ENCODE data around the gene SLC38A1. TPM values are rescaled to one million over a fixed set of nuclear protein-coding genes. Genes with fewer than 3 reads are reported as not detected.
A peak's percentile ranks its signal among the peaks of the same experiment; 100 is the strongest.

The SLC38A1 gene
- total RNA-seq (2014; rRNA removed): 101 and 107 TPM in 2 replicates
- Bru-seq, nascent RNA: percentile 99 among the genes with signal in this experiment
- BruChase-seq, experiment 1, labeled RNA remaining after a 6-hour chase: percentile 99 among the genes with signal in this experiment
- percentile 99 among the genes with signal in this experiment for BruChase-seq, experiment 2, labeled RNA remaining after a 2-hour chase
- long read RNA-seq, full-length matches to known transcripts: 449 of 953 reads
- long read RNA-seq, partial matches to known transcripts: 62 of 953 reads
- long read RNA-seq, other reads (novel, unspliced or antisense): 442 of 953 reads

DNA sequence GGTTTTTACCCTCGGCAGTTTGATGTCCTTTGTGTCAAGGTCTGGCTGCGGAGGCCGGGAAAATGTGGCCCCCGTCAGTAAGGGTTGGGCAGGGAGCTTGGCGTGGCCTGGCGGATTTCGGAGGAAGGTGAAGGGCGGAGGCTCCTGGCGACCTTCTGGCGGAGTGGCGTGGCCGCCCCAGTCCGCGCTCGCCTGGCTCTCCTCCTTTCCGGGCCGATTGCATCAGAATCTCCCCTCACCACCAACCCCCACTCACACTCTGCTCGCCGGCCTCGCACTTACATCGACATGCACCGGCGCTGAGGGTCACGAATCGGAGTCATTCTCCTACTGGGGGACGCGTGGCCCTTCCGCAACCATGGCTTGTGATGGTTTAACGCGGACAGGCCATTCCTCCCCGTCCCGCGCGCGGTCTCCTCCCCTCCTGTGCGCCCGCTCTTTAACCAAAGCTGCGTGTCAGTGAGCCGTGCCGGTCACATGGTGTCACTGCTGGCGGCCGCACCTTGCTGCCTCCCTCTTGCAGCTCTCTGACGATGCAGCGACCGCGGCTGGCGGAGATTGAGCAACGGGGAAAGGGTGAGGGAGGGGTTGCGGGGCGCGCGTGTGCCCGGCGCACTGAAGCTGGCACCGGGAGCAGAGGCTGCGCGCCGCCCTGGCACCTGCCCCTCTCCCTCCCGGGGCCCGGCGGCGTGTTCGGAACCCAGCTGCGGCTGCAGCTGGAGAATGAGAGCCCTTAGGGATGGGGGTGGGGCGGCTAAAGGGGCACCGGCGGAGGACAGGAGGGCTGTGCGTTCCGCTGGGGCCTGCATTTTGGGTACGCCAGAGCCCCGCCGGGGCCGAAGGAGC, at the start of gene SLC38A1:
SLC38A1 (minus strand) TSS at position 461 of the 846 bp plus-strand sequence. CDS start 29,243 bp downstream, outside the sequence.
- Histone ChIP-seq H2AFZ (ENCODE audit: low read length) (peak within 1 kb of the TSS; percentile 67), H4K20me1 (ENCODE audit: low read length) (peaks cover 36% of the 10 kb centered on the region), H3K9me3 (ENCODE audit: low read length) (no peaks in the 10 kb centered on the region), H3K9ac (ENCODE audit: low read length) (peak within 1 kb of the TSS; percentile 95), H3K79me2 (ENCODE audit: low read length) (peaks cover 65% of the 10 kb centered on the region), H3K27ac (ENCODE audit: low read length) (peak within 1 kb of the TSS; percentile 81), H3K9me2 (replicated peaks; ENCODE audit: low read length) (no peaks in the 10 kb centered on the region), H3K4me3 (ENCODE audit: low read length) (peak within 1 kb of the TSS; percentile 85), H3K4me1 (ENCODE audit: insufficient read depth, low read length) (peaks cover 40% of the 10 kb centered on the region), H3K27me3 (ENCODE audit: low read length) (no peaks in the 10 kb centered on the region), H3F3A (ENCODE audit: low read length, unreplicated experiment) (no peaks in the 10 kb centered on the region), H3K36me3 (ENCODE audit: low read depth, low read length) (no peaks in the 10 kb centered on the region), H3K4me2 (ENCODE audit: low read length) (peak within 1 kb of the TSS; percentile 99)
- TF ChIP-seq, protein P1, sequence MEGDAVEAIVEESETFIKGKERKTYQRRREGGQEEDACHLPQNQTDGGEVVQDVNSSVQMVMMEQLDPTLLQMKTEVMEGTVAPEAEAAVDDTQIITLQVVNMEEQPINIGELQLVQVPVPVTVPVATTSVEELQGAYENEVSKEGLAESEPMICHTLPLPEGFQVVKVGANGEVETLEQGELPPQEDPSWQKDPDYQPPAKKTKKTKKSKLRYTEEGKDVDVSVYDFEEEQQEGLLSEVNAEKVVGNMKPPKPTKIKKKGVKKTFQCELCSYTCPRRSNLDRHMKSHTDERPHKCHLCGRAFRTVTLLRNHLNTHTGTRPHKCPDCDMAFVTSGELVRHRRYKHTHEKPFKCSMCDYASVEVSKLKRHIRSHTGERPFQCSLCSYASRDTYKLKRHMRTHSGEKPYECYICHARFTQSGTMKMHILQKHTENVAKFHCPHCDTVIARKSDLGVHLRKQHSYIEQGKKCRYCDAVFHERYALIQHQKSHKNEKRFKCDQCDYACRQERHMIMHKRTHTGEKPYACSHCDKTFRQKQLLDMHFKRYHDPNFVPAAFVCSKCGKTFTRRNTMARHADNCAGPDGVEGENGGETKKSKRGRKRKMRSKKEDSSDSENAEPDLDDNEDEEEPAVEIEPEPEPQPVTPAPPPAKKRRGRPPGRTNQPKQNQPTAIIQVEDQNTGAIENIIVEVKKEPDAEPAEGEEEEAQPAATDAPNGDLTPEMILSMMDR (conservative IDR thresholded peaks at IDR 0.05; ENCODE audit: low read depth, low read length): no peak
- peak; percentile 81 for TF ChIP-seq EZH2phosphoT487 (IDR thresholded peaks at IDR 0.05; ENCODE audit: borderline replicate concordance, low read length)
- intact Hi-C loops (cut with micrococcal nuclease): loop anchor here (2.0 to 10.0 kb wide), 6 partner anchors 62 to 746 kb away; partner anchors contain the start of gene SLC38A2
- ChIA-PET CTCF (interaction anchor here (0.6 to 0.7 kb wide), 3 partner anchors 88 to 144 kb away, joined by 3 read pairs; no protein-coding TSS in a partner anchor), POLR2A (ENCODE audit: unreplicated experiment) (interaction anchor here (0.6 to 1.0 kb wide), 6 partner anchors 70 to 406 kb away, joined by 3 to 14 read pairs (median 4); no protein-coding TSS in a partner anchor)
- DNase-seq (peak; percentile 91), ATAC-seq (peak; percentile 68)
- TSS peak; percentile 33 for BruUV-seq (replicated peaks)

DNA sequence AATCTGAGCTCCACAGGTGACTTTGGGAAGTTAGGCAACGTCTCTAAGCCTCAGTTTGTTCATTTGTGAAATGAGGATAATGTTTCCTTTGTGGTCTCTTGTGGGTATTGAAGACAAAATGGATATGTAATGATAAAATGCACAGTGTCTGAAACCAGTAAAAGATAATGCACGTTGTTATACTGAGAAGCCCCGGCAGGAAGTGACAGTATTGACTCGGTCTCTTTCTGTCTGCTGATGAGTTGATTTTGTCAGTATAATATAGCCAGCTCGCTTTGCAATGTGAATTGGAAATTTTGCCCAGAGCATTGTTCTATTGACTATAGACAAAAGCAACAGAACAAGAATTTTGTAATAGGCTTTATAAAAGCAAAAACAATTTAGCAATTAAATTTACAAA, 49.2 kb upstream of the SLC38A1 start:
- ATAC-seq (no peak), DNase-seq (no peak)
- intact Hi-C loops (cut with micrococcal nuclease): no loop called here
- Histone ChIP-seq H3K79me2 (ENCODE audit: low read length) (no peaks in the 10 kb centered on the region), H3F3A (ENCODE audit: low read length, unreplicated experiment) (no peaks in the 10 kb centered on the region), H3K36me3 (ENCODE audit: low read depth, low read length) (no peaks in the 10 kb centered on the region), H3K27ac (ENCODE audit: low read length) (no peak overlapping the region), H3K4me3 (ENCODE audit: low read length) (no peak overlapping the region), H3K9me2 (replicated peaks; ENCODE audit: low read length) (no peaks in the 10 kb centered on the region), H3K9me3 (ENCODE audit: low read length) (peaks cover 14% of the 10 kb centered on the region; the same call in 1 of the 2 replicates), H3K4me1 (ENCODE audit: insufficient read depth, low read length) (no peaks in the 10 kb centered on the region), H4K20me1 (ENCODE audit: low read length) (no peaks in the 10 kb centered on the region), H2AFZ (ENCODE audit: low read length) (no peak overlapping the region), H3K27me3 (ENCODE audit: low read length) (no peaks in the 10 kb centered on the region), H3K9ac (ENCODE audit: low read length) (no peak overlapping the region), H3K4me2 (ENCODE audit: low read length) (no peak overlapping the region)
- POLR2A ChIA-PET (ENCODE audit: unreplicated experiment): no interaction called here
- no TSS peak for BruUV-seq (replicated peaks)
- CTCF ChIA-PET: no interaction called here
- no peak for TF ChIP-seq EZH2phosphoT487 (IDR thresholded peaks at IDR 0.05; ENCODE audit: borderline replicate concordance, low read length)
- TF ChIP-seq, protein P1 (conservative IDR thresholded peaks at IDR 0.05; ENCODE audit: low read depth, low read length): no peak
- TF ChIP-seq EZH2 (IDR thresholded peaks at IDR 0.05; ENCODE audit: low read length, unreplicated experiment): no peak
